Mammary epithelial cell (primary cell): ENCODE measurements around the gene XPR1.

Experiments used
- EZH2 ChIP-seq: IDR thresholded peaks from 2 replicates; pipeline ENCODE4 v1.6.1; 2012; ENCODE audit warnings: low read length, inconsistent platforms, borderline replicate concordance
- TF ChIP-seq, protein P1 (sequence below), 2 donors: IDR thresholded peaks in 1 of 2; conservative IDR thresholded peaks in 1 of 2; 2 replicates each; pipeline ENCODE4 v1.5.1; 2011 to 2012; ENCODE audit warnings: inconsistent platforms in 2 of 2, low read length in 2 of 2, mild to moderate bottlenecking in 2 of 2, control low read depth in 1 of 2, low read depth in 1 of 2; ENCODE audit not compliant: insufficient read depth in 1 of 2; ENCODE audit errors: extremely low read depth in 1 of 2

DNA sequence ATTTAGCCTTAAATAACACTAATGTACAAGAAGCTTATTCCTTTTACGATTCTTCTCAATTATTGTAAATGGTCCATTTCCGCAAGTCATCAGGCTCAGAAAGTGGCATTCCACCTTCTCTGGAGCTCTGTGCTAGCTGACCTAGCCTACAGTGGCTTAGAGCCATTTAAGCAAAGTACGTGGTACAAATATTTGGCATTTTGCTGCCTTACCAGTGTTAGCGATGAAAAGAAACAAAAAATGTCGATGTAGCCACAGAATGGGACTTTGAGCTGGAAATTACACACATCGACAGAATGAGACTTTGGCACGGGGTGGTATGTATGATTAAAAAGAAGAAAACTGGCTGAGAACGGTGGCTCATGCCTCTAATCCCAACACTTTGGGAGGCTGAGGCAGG is 47.0 kb upstream of the XPR1 start:
- no peak for TF ChIP-seq EZH2
- TF ChIP-seq, protein P1, sequence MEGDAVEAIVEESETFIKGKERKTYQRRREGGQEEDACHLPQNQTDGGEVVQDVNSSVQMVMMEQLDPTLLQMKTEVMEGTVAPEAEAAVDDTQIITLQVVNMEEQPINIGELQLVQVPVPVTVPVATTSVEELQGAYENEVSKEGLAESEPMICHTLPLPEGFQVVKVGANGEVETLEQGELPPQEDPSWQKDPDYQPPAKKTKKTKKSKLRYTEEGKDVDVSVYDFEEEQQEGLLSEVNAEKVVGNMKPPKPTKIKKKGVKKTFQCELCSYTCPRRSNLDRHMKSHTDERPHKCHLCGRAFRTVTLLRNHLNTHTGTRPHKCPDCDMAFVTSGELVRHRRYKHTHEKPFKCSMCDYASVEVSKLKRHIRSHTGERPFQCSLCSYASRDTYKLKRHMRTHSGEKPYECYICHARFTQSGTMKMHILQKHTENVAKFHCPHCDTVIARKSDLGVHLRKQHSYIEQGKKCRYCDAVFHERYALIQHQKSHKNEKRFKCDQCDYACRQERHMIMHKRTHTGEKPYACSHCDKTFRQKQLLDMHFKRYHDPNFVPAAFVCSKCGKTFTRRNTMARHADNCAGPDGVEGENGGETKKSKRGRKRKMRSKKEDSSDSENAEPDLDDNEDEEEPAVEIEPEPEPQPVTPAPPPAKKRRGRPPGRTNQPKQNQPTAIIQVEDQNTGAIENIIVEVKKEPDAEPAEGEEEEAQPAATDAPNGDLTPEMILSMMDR (conservative IDR thresholded peaks at IDR 0.05 in 1 of 2, IDR thresholded peaks at IDR 0.05 in 1 of 2; ENCODE audit: extremely low read depth in 1 of 2, insufficient read depth in 1 of 2, low read depth in 1 of 2, low read length in 2 of 2) = no peak
